Activated CD8-positive, alpha-beta T cell treated with anti-CD3 and anti-CD28 coated beads for 36 hours (primary cell): ENCODE results near the gene AMDHD2. TPM values are rescaled to one million over a fixed set of nuclear protein-coding genes. Genes with fewer than 3 reads are reported as not detected.

Experiments used
- ATAC-seq: fragments of 200-7000 bp; cut with Tn5 transposase; one replicate; pipeline ENCODE4 v1.10.0; 2021; ENCODE audit warnings: mild to moderate bottlenecking, moderate library complexity
- CTCF ChIA-PET: fragments of 350-600 bp; sonication (Branson Sonifier 250); formaldehyde crosslinking; loops from one replicate; lab custom pipeline; 2021; ENCODE audit warnings: antibody characterized with exemption; lab: Charles Lee
- POLR2A ChIA-PET: fragments of 350-600 bp; sonication (Branson Sonifier 250); formaldehyde crosslinking; loops from one replicate; lab custom pipeline; 2021; ENCODE audit warnings: antibody characterized with exemption; lab: Charles Lee
- DNase-seq: peaks from one replicate; pipeline ENCODE4 v3.0.0-alpha.2; 2020
- H3K27ac Mint-ChIP-seq: one replicate; pipeline ENCODE4 v1.8.0; 2021; ENCODE audit warnings: mild to moderate bottlenecking, mixed read lengths
- H3K27me3 Mint-ChIP-seq: one replicate; pipeline ENCODE4 v1.8.0; 2021; ENCODE audit warnings: mixed read lengths
- H3K36me3 Mint-ChIP-seq: one replicate; pipeline ENCODE4 v1.8.0; 2021; ENCODE audit warnings: low read depth, mixed read lengths
- H3K4me1 Mint-ChIP-seq: one replicate; pipeline ENCODE4 v1.8.0; 2021; ENCODE audit warnings: low read depth, mixed read lengths
- H3K4me3 Mint-ChIP-seq: one replicate; pipeline ENCODE4 v1.8.0; 2021; ENCODE audit warnings: mild to moderate bottlenecking, moderate library complexity, mixed read lengths
- H3K9me3 Mint-ChIP-seq: one replicate; pipeline ENCODE4 v1.8.0; 2021; ENCODE audit warnings: mixed read lengths
- intact Hi-C: fragments of 100-400 bp; cut with micrococcal nuclease; formaldehyde crosslinking; loops from one replicate; pipeline ENCODE4 v1.10.0; 2022
- total RNA-seq, 2 experiments: library from RNA; stranded (reverse); gene quantifications; one replicate each; pipeline ENCODE4 v1.2.3, GENCODE V29; 2021
- TF ChIP-seq, protein P1 (sequence below): fragments of 200-600 bp; IDR thresholded peaks from one replicate; pipeline ENCODE4 v1.8.0; 2022; ENCODE audit warnings: antibody characterized with exemption, mild to moderate bottlenecking

AMDHD2 gene
- total RNA-seq, 2 experiments from 2014 or later: 28.2 to 29.0 TPM

DNA sequence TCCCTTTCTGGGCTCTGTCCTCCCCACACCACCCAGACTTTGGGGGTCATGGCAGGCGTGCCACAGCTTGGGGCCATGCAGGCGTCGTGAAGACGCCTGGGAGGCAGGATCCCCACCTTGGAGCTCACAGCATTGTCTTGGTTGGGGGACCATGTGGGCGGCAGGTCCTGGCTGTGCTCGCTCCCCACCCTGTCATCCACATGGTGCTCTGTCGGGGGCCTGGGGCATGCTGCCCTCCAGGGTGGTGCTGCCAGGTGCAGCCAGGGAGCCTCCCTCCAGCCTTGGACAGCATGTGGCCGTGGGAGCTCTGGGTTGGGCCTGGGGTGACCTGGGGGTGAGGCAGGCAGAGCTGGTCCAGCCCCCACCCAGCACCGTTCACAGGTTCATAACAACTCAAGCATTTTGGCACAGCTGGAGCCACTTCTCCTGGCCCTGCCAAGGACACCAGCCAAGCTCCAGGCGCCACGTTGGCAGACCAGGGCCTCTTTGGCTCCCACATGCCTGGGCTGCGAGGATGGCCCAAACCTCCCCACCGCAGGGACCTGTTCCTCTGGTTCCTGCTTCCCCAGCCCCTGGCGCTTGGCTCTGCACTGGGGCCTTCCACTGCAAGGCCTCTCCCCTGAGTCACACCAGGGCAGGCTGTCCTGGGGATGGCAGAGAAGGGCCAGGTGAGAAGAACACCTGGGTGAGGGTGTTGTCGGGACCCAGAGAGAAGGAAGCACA, 21.5 kb upstream of the AMDHD2 start:
- peaks cover 5% of the 10 kb centered on the region for H3K36me3 Mint-ChIP-seq
- CTCF ChIA-PET: no interaction called here

DNA sequence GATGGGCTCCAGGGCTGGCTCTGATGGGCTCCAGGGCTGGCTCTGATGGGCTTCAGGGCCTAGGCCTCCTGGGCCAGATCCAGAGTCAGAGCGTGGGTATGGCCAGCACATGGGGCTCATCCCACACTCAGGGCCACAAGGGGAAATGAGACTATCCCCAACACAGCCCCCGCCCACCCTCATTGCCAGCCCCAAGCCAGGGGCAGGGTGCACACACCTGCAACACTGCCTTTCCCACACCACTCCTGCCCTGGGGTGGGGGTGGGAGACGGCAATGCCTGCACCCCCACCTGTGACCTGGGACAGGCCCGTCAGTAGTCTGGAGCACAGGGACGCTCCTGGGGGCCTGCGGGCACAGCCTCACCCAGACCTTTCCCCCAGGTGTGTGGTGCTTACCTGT, 20.7 kb upstream of the AMDHD2 start:
- H3K4me1 Mint-ChIP-seq: no peaks in the 10 kb centered on the region
- H3K27me3 Mint-ChIP-seq: no peaks in the 10 kb centered on the region
- CTCF ChIA-PET: no interaction called here
- no peak overlapping the region for H3K4me3 Mint-ChIP-seq
- TF ChIP-seq, protein P1, sequence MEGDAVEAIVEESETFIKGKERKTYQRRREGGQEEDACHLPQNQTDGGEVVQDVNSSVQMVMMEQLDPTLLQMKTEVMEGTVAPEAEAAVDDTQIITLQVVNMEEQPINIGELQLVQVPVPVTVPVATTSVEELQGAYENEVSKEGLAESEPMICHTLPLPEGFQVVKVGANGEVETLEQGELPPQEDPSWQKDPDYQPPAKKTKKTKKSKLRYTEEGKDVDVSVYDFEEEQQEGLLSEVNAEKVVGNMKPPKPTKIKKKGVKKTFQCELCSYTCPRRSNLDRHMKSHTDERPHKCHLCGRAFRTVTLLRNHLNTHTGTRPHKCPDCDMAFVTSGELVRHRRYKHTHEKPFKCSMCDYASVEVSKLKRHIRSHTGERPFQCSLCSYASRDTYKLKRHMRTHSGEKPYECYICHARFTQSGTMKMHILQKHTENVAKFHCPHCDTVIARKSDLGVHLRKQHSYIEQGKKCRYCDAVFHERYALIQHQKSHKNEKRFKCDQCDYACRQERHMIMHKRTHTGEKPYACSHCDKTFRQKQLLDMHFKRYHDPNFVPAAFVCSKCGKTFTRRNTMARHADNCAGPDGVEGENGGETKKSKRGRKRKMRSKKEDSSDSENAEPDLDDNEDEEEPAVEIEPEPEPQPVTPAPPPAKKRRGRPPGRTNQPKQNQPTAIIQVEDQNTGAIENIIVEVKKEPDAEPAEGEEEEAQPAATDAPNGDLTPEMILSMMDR: no peak
- peaks cover 5% of the 10 kb centered on the region for H3K36me3 Mint-ChIP-seq
- no peak for ATAC-seq
- POLR2A ChIA-PET: no interaction called here
- intact Hi-C loops: no loop called here
- DNase-seq: no peak
- H3K27ac Mint-ChIP-seq: no peak overlapping the region
- H3K9me3 Mint-ChIP-seq: no peaks in the 10 kb centered on the region

More for the DNA sequence above, 21.5 kb upstream of the AMDHD2 start:
- no peaks in the 10 kb centered on the region for H3K9me3 Mint-ChIP-seq
- POLR2A ChIA-PET: interaction anchor here (0.9 kb wide), 1 partner anchor 68 kb away, joined by 4 read pairs; no protein-coding TSS in a partner anchor
- DNase-seq (no peak), ATAC-seq (no peak)
- no peak overlapping the region for H3K27ac Mint-ChIP-seq
- no peaks in the 10 kb centered on the region for H3K4me1 Mint-ChIP-seq
- H3K4me3 Mint-ChIP-seq: no peak overlapping the region
- TF ChIP-seq, protein P1: no peak
- H3K27me3 Mint-ChIP-seq: no peaks in the 10 kb centered on the region
- intact Hi-C loops: no loop called here

DNA sequence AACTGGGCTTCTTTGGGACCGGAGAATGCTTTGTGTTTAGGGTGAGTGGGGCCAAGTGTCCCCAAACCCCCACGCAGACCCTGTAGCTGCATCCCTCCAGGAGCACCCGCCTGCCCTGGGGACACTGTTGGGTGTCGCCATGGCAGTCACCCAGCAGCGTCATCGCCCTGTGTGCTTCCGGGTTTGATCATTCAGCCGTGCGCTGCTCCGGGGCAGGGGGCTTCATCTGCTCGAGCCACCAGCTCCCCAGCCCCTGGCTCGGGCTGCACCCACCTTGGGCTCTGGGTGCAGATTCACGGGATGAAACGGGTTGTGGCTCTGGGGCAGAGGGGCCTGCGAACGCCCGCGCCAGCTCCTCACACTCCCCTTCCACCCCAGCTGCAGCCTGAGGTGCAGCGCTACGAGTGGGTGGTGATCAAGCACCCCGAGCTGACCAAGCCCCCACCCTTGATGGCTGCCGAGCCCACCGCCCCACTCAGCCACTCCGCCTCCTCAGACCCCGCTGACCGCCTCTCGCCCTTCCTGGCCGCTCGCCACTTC, 20.2 kb upstream of the AMDHD2 start:
- Mint-ChIP-seq H3K27ac (no peak overlapping the region), H3K36me3 (peaks cover 5% of the 10 kb centered on the region), H3K9me3 (no peaks in the 10 kb centered on the region), H3K4me1 (no peaks in the 10 kb centered on the region), H3K27me3 (no peaks in the 10 kb centered on the region), H3K4me3 (no peak overlapping the region)
- TF ChIP-seq, protein P1: no peak
- intact Hi-C loops: loop anchor here (10.0 kb wide), 1 partner anchor 65 kb away; no protein-coding TSS in a partner anchor
- DNase-seq: no peak
- ChIA-PET POLR2A (no interaction called here), CTCF (interaction anchor here (1.1 to 2.0 kb wide), 4 partner anchors 14 to 81 kb away, joined by 3 to 10 read pairs (median 6); no protein-coding TSS in a partner anchor)
- ATAC-seq: no peak

DNA sequence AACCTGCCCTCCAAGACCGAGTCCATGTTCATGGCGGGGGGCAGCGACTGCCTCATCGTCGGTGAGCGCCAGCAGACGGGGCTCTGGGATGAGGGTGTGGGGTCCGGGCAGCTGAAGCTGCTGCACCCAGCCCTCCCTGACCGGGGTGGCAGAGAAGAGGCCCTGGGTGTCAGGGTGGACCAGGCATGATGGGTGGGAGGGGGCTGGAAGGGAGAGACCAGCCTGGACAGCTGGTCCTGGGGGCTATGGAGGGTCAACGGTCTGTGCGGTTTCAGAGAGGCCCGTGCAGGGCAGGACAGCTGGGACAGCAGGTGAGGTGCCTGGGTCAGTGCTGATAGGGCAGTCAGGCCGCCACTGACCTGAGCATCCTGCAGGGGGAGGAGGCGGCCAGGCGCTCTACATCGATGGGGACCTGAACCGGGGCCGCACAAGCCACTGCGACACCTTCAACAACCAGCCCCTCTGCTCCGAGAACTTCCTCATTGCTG, 19.7 kb upstream of the AMDHD2 start:
- no peaks in the 10 kb centered on the region for H3K9me3 Mint-ChIP-seq
- DNase-seq (no peak), ATAC-seq (no peak)
- CTCF ChIA-PET: interaction anchor here (0.6 to 2.0 kb wide), 17 partner anchors 9 to 306 kb away, joined by 3 to 10 read pairs (median 4); partner anchors contain the start of genes AMDHD2, CCNF and TEDC2
- peaks cover 5% of the 10 kb centered on the region for H3K36me3 Mint-ChIP-seq
- intact Hi-C loops: loop anchor here (10.0 kb wide), 1 partner anchor 66 kb away; no protein-coding TSS in a partner anchor
- no peak overlapping the region for H3K4me3 Mint-ChIP-seq
- TF ChIP-seq, protein P1: no peak
- no peak overlapping the region for H3K27ac Mint-ChIP-seq
- POLR2A ChIA-PET: no interaction called here
- H3K4me1 Mint-ChIP-seq: no peaks in the 10 kb centered on the region
- no peaks in the 10 kb centered on the region for H3K27me3 Mint-ChIP-seq
